KMS-11 (cell line): Measurements from ENCODE around the gene CRIP1.

Experiments
- H2AFZ ChIP-seq: fragments of 200-600 bp; sonication (generic); 2 replicates; pipeline ENCODE4 v1.6.1; 2016; ENCODE audit warnings: antibody characterized with exemption, mixed run types, low read depth
- H3K27ac ChIP-seq: fragments of 200-600 bp; sonication (generic); 2 replicates; pipeline ENCODE4 v1.6.1; 2016; ENCODE audit warnings: mild to moderate bottlenecking, mixed run types
- H3K27me3 ChIP-seq: fragments of 200-600 bp; sonication (generic); 2 replicates; pipeline ENCODE4 v1.6.1; 2017; ENCODE audit warnings: mild to moderate bottlenecking, low read depth, mixed run types, moderate library complexity; ENCODE audit not compliant: insufficient read depth
- H3K36me3 ChIP-seq: fragments of 200-600 bp; sonication (generic); 2 replicates; pipeline ENCODE4 v1.6.1; 2017; ENCODE audit warnings: mild to moderate bottlenecking, mixed run types; ENCODE audit not compliant: insufficient read depth
- H3K4me1 ChIP-seq: fragments of 200-600 bp; sonication (generic); 2 replicates; pipeline ENCODE4 v1.6.1; 2016; ENCODE audit warnings: mild to moderate bottlenecking, low read depth, mixed run types; ENCODE audit not compliant: poor library complexity, severe bottlenecking
- H3K4me2 ChIP-seq: fragments of 200-600 bp; sonication (generic); 2 replicates; pipeline ENCODE4 v1.7.0; 2016; ENCODE audit warnings: mild to moderate bottlenecking, mixed run types
- H3K4me3 ChIP-seq: fragments of 200-600 bp; sonication (generic); IDR thresholded peaks from 2 replicates; pipeline ENCODE4 v1.6.1; 2017; ENCODE audit warnings: low read depth, low read length, mixed read lengths; ENCODE audit not compliant: insufficient read depth
- H3K79me2 ChIP-seq: fragments of 200-600 bp; sonication (generic); 2 replicates; pipeline ENCODE4 v1.6.1; 2016; ENCODE audit warnings: low read depth, mixed run types; ENCODE audit not compliant: insufficient read depth
- H3K9ac ChIP-seq: fragments of 200-600 bp; sonication (generic); 2 replicates; pipeline ENCODE4 v1.6.1; 2016; ENCODE audit warnings: mild to moderate bottlenecking, mixed run types
- H4K20me1 ChIP-seq: fragments of 200-600 bp; sonication (generic); 2 replicates; pipeline ENCODE4 v1.6.1; 2016; ENCODE audit warnings: mild to moderate bottlenecking, mixed run types; ENCODE audit not compliant: insufficient read depth
- CTCF ChIP-seq: fragments of 200-600 bp; sonication (generic); conservative IDR thresholded peaks from 2 replicates; pipeline ENCODE4 v1.6.1; 2017; ENCODE audit warnings: low read depth, mild to moderate bottlenecking, antibody characterized with exemption, low read length, moderate library complexity, mixed read lengths

Gene CRIP1

DNA sequence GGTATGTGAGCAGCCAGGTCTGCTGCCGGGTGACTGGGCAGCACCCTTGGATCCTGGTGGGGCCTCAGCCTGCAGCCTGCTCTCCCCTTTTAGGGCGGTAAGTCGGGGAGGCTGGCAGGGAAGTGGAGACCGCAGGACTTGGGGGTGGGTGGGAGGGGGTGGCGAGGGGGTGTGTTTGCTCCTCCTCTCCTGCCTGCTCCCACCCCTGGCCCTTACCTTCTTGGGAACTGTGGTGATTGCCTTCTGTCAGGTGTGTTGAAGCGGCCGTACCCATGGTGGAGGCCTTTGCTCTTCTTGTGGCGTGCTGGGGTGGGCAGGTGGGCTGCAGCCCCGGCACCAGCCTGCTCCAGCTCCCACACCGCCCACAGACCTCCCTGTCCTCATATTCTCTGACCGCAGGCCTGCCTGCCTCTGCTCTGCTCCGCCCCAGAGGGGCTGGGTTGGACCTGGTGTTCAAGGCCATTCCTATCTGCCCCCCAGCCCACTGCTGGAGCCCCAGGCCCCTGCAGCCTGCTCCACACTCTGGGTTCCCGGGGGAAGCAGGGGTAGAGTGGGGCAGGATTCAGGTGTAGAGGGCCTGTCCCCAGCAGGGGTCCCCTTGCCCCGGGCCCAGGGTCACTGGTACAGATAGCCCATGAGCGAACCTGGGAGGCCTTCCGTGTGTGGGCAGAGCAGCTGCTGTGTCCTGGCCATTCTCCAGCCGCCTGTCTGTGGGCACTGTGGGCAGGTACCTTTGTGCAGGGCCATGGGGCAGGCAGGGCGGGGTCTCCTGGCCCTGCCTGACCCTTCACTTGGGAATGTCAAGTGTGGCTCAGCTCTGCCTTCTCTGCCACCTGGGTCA, 9.5 kb downstream of the CRIP1 start:
- peaks cover 3% of the 10 kb centered on the region for H3K79me2 ChIP-seq
- no peaks in the 10 kb centered on the region for H3K36me3 ChIP-seq
- H3K4me3 ChIP-seq: no peak overlapping the region
- no peak for TF ChIP-seq CTCF
- H3K27ac ChIP-seq: no peak overlapping the region
- H3K27me3 ChIP-seq: no peaks in the 10 kb centered on the region
- H2AFZ ChIP-seq: no peak overlapping the region
- no peak overlapping the region for H3K9ac ChIP-seq
- H3K4me1 ChIP-seq: peaks cover 7% of the 10 kb centered on the region
- no peak overlapping the region for H3K4me2 ChIP-seq
- no peaks in the 10 kb centered on the region; the same call in 1 of the 2 replicates for H4K20me1 ChIP-seq

DNA sequence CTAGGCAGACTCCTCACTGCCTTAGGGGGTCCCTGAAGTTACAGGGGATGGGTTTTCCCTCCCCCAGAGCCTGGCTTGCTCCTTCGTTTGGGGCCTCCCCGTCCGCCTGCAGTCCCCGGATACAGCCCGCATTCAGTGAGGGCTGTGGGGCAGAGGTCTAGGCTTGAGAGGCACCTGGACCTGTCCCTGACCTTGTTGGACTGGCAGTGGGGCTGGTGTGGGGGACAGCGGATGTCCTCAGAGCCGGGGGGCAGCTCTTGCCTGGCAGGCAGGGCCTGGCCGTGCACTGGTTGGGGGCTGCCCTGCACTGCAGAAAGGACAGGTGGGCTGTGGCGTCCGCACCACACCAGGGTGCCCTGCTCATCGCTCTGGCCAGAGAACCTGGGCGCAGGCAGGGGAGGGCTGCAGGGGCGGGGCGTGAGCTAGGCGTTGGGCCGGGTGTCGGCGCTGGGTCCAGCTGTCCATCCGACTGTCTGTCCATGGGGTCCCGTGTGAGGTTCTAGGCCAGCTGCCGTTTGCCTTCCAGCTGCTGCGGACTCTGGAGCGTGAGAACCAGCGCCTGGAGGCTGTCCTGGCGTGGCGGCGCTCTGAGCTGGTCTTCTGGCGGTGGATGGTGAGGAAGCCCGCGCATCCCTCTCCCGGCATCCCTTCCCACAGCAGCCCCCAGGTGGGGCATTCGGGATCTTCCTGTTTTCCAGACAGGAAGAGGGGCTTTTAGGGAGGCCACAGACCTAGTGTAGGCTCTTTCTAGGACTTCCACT, 10.3 kb downstream of the CRIP1 start:
- Histone ChIP-seq H3K4me2 (no peak overlapping the region), H3K4me1 (peaks cover 3% of the 10 kb centered on the region), H2AFZ (no peak overlapping the region), H4K20me1 (no peaks in the 10 kb centered on the region), H3K36me3 (no peaks in the 10 kb centered on the region), H3K27ac (no peak overlapping the region), H3K4me3 (no peak overlapping the region), H3K27me3 (no peaks in the 10 kb centered on the region), H3K9ac (no peak overlapping the region), H3K79me2 (peaks cover under 1% of the 10 kb centered on the region)
- TF ChIP-seq CTCF: no peak

DNA sequence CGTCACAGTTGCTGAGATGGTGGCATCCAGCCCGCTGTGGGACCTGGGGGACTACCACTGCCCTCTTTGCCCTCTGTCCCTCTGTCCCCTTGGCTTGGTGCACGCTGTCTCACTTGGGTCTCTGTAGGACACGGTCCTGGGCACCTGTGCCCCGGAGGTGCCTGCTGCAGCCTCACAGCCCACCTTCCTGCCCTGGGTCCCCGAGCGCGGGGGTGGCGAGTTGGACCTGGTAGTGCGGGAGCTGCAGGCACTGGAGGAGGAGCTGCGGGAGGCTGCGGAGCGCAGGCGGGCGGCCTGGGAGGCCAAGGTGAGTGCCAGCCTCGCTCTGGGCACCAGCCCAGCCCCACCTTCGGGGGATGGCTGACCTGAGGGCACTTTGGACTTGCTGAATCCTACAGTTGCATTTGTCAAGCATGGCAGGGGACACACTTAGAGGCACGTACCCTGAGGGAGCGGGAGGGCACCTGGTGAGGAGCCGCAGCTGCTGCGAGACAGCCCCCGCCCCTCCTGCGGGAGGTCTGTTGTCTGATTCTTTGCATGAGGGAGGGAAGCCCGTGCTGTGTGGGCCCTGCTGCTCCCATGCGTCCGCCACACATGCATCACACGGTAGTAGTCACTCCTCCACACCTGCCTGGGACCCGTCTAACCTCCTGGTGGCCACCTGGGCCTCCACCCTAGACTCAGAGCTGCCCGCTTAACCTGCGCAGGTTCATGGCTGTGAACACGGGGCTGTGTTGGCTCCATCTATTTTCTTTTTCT, 11.2 kb downstream of the CRIP1 start:
- H3K79me2 ChIP-seq: no peaks in the 10 kb centered on the region
- no peak overlapping the region for H3K27ac ChIP-seq
- no peaks in the 10 kb centered on the region for H3K27me3 ChIP-seq
- no peak overlapping the region for H2AFZ ChIP-seq
- H4K20me1 ChIP-seq: no peaks in the 10 kb centered on the region
- no peak overlapping the region for H3K9ac ChIP-seq
- no peak overlapping the region for H3K4me3 ChIP-seq
- TF ChIP-seq CTCF: no peak
- H3K36me3 ChIP-seq: no peaks in the 10 kb centered on the region
- no peaks in the 10 kb centered on the region for H3K4me1 ChIP-seq
- H3K4me2 ChIP-seq: no peak overlapping the region

DNA sequence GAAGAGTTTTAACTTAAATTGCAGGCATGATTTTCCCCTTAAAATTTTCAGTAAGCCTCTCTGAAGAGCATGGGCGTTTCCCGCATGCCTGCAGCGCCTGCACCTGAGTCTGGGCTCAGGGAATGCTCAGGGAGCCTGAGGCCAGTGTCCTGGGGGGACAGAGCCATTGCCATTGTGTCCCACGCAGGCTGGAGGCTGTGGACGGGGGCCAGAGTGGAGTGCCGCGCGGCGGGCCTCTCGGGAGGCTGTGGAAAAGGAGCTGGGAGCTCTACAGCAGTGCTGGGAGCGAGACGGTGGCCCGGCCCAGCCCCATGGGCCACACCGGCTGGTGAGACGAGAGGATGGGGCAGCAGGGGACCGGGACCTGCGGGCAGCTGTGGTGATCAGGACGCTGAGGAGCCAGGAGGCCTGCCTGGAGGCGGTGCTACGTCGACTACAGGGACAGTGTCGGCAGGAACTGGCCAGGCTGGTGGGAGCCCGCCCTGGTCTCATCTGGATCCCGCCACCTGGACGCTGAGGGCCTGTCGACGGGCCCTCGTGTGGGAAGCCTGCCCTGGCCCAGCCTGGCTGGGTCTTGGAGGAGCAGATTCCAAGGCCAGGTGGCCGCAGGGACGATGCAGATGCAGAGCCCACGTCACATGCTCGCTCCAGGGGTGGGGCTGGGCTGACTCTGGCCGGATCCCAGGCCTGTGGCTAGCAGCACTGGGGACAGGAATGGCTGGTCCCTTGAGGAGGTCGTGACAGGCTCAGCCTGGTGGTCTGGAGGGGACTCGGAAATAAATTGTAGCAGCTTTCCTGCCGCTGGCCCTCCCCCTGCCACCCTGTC, 12.0 kb downstream of the CRIP1 start:
- no peak overlapping the region for H3K4me2 ChIP-seq
- H3K36me3 ChIP-seq: no peaks in the 10 kb centered on the region
- H4K20me1 ChIP-seq: no peaks in the 10 kb centered on the region

More for the DNA sequence above, 12.0 kb downstream of the CRIP1 start:
- H3K4me3 ChIP-seq: no peak overlapping the region
- H3K27me3 ChIP-seq: no peaks in the 10 kb centered on the region
- H3K27ac ChIP-seq: no peak overlapping the region
- H3K4me1 ChIP-seq: no peaks in the 10 kb centered on the region
- TF ChIP-seq CTCF: no peak
- no peaks in the 10 kb centered on the region for H3K79me2 ChIP-seq
- no peak overlapping the region for H3K9ac ChIP-seq
- H2AFZ ChIP-seq: no peak overlapping the region
